Tibial nerve (tissue), 4 donors: ENCODE results near the gene SUGCT. TPM values are rescaled to one million over a fixed set of nuclear protein-coding genes. Genes with fewer than 3 reads are reported as not detected.

Source experiments
- DNase-seq, 2 donors: peaks; one replicate each; pipeline ENCODE4 v3.0.0-alpha.2; 2019; ENCODE audit warnings: low spot score in 2 of 2
- H3K27ac ChIP-seq, 4 donors: fragments of 200-600 bp; sonication (generic) in 3 of 4; one replicate each; pipeline ENCODE4 v1.5.1; 2017 to 2019; ENCODE audit warnings: mild to moderate bottlenecking in 1 of 4
- H3K27me3 ChIP-seq, 2 donors: fragments of 200-600 bp; sonication (generic) in 1 of 2; one replicate each; pipeline versions ENCODE4 v1.5.1 to v1.6.0; 2017 to 2019
- H3K36me3 ChIP-seq, 3 donors: fragments of 200-600 bp; sonication (generic); one replicate each; pipeline ENCODE4 v1.5.1; 2018 to 2019
- H3K4me1 ChIP-seq, 4 donors: fragments of 200-600 bp; sonication (generic) in 3 of 4; one replicate each; pipeline ENCODE4 v1.5.1; 2017 to 2019
- H3K4me3 ChIP-seq, 4 donors: fragments of 200-600 bp; sonication (generic) in 3 of 4; one replicate each; pipeline ENCODE4 v1.5.1; 2017 to 2019; ENCODE audit warnings: mild to moderate bottlenecking in 1 of 4, moderate library complexity in 1 of 4
- H3K9me3 ChIP-seq, 4 donors: fragments of 200-600 bp; sonication (generic) in 3 of 4; one replicate each; pipeline ENCODE4 v1.5.1; 2017 to 2019
- EP300 ChIP-seq, 2 donors: sonication (generic); formaldehyde crosslinking; IDR thresholded peaks; one replicate each; pipeline ENCODE4 v1.6.1; 2017; ENCODE audit warnings: antibody characterized with exemption in 2 of 2, mild to moderate bottlenecking in 1 of 2
- POLR2A ChIP-seq, 2 donors: fragments of 450-650 bp; IDR thresholded peaks; one replicate each; pipeline ENCODE4 v1.6.1; 2017; ENCODE audit warnings: antibody characterized with exemption in 2 of 2, mild to moderate bottlenecking in 2 of 2, moderate library complexity in 2 of 2
- whole genome bisulfite sequencing, 2 donors: methylation state at CpG; one replicate each; pipeline ENCODE4 v1.1.5; 2018; 5-methylcytosine and 5-hydroxymethylcytosine counted together
- total RNA-seq, 4 donors: library from RNA; depleted of rRNA; stranded (reverse); fragments of >200 nt; gene quantifications; one replicate each; pipeline ENCODE4 v1.1.0, GENCODE V29; 2016
- TF ChIP-seq, protein P1 (sequence below), 5 experiments: fragments of 200-600 bp in 3 of 5; fragments of 450-650 bp in 2 of 5; sonication (generic) in 3 of 5; IDR thresholded peaks; one replicate each; pipeline ENCODE4 v1.5.1; 2016 to 2019; ENCODE audit warnings: antibody characterized with exemption in 5 of 5, mild to moderate bottlenecking in 3 of 5, moderate library complexity in 2 of 5

The SUGCT gene
- total RNA-seq, 4 donors from 2014 or later = 2.7 to 20.8 (median 6.2) TPM

DNA sequence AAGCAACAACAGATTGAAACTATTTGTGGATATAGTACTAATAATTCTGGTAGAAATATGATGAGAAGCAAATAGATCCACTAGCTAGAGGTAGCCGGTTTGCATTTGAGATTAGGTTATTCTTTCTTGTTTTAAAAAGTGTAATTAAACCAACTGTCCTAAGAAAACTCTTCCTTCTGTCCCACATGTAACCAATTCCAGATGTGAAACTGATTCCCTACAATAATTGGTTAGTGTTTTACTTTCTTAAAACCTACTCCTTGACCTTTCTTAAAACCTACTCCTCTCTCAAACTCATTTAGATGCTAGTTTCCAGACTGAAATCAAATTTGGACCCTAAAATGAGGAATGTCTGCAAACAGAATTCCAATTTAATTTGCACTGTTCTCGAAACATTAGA, 521.5 kb downstream of the SUGCT start:
- Histone ChIP-seq H3K4me3 (no peak overlapping the region), H3K4me1 (no peaks in the 10 kb centered on the region), H3K36me3 (no peaks in the 10 kb centered on the region), H3K27me3 (no peaks in the 10 kb centered on the region), H3K27ac (no peak overlapping the region), H3K9me3 (no peaks in the 10 kb centered on the region)
- no peak for TF ChIP-seq POLR2A (IDR thresholded peaks at IDR 0.05)
- TF ChIP-seq EP300 (IDR thresholded peaks at IDR 0.05) = no peak
- TF ChIP-seq, protein P1, sequence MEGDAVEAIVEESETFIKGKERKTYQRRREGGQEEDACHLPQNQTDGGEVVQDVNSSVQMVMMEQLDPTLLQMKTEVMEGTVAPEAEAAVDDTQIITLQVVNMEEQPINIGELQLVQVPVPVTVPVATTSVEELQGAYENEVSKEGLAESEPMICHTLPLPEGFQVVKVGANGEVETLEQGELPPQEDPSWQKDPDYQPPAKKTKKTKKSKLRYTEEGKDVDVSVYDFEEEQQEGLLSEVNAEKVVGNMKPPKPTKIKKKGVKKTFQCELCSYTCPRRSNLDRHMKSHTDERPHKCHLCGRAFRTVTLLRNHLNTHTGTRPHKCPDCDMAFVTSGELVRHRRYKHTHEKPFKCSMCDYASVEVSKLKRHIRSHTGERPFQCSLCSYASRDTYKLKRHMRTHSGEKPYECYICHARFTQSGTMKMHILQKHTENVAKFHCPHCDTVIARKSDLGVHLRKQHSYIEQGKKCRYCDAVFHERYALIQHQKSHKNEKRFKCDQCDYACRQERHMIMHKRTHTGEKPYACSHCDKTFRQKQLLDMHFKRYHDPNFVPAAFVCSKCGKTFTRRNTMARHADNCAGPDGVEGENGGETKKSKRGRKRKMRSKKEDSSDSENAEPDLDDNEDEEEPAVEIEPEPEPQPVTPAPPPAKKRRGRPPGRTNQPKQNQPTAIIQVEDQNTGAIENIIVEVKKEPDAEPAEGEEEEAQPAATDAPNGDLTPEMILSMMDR (IDR thresholded peaks at IDR 0.05) = no peak
- no peak for DNase-seq
- WGBS, 2 donors = 68 to 75% methylated on average over 2 of the region's 2 CpGs

DNA sequence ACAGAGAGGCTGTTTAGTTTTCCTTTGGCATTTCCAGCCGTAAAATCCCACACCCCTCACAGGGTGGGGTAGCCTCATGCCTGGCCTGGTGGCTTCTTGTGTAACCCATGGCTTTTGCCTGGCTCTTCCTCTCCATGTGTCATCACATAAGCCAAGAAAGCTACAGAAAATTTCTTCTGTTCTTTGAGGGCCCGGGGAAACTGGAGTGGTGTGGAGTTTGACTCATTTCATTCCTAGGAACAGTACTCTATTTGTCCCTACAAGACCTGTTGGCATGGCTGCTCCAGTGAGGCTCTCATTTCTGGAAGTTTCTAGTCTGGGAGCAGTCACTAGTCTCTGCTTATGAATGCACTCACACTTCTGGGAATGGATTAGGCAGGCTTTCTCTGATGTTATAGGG, 523.9 kb downstream of the SUGCT start:
- no peaks in the 10 kb centered on the region for H3K4me1 ChIP-seq
- no peaks in the 10 kb centered on the region for H3K27me3 ChIP-seq
- no peaks in the 10 kb centered on the region for H3K36me3 ChIP-seq
- H3K4me3 ChIP-seq = no peak overlapping the region
- 44 to 56% methylated on average over 2 of the region's 2 CpGs for WGBS, 2 donors
- H3K9me3 ChIP-seq = no peaks in the 10 kb centered on the region
- H3K27ac ChIP-seq = no peak overlapping the region
- no peak for DNase-seq
- no peak for TF ChIP-seq EP300 (IDR thresholded peaks at IDR 0.05)
- no peak for TF ChIP-seq POLR2A (IDR thresholded peaks at IDR 0.05)
- TF ChIP-seq, protein P1 (IDR thresholded peaks at IDR 0.05) = no peak

DNA sequence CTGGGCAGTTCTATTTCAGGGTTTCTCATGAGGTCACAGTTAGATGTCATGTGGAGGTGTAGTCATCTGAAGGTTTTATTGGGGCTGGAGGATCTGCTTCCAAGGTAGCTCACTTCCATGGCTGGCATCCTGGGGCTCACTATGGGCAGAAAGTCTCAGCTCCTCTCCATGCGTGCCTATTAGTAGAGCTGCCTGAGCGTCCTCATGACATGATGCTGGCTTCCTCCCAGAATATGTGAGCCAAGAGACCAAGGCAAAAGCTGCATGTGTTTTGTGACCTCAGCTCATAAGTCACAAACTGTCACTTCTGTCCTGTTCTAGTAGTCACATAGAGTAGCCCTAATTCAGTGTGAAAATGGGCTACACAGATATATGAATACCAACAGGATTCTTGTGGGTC, 524.4 kb downstream of the SUGCT start:
- no peaks in the 10 kb centered on the region for H3K36me3 ChIP-seq
- no peaks in the 10 kb centered on the region for H3K9me3 ChIP-seq
- DNase-seq = no peak
- H3K4me3 ChIP-seq = no peak overlapping the region
- no peak for TF ChIP-seq POLR2A (IDR thresholded peaks at IDR 0.05)
- no peak for TF ChIP-seq EP300 (IDR thresholded peaks at IDR 0.05)
- TF ChIP-seq, protein P1 (IDR thresholded peaks at IDR 0.05) = no peak
- H3K27me3 ChIP-seq = no peaks in the 10 kb centered on the region
- no peak overlapping the region for H3K27ac ChIP-seq
- no peaks in the 10 kb centered on the region for H3K4me1 ChIP-seq
- 50 to 65% methylated on average over 2 of the region's 2 CpGs for WGBS, 2 donors

DNA sequence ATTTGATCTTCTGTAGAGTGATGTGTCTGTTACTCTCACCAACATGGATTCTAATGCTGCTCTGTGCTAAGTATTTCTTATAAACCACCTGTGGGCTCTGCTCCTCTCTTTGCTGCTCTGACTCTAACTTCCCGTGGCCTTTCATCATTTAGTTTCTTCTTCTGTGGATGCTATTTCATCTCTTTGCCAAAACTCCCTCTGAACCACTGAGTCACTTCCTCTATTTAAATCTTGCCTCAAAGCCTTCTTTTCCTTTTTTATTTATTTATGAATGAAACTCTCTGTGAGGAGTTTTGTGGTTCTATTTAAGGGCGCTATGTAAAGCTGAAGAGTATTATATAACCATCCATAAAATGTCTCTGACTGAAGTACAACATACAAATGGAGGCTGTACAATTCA, 538.5 kb downstream of the SUGCT start:
- TF ChIP-seq EP300 (IDR thresholded peaks at IDR 0.05) (no peak), POLR2A (IDR thresholded peaks at IDR 0.05) (no peak)
- TF ChIP-seq, protein P1 (IDR thresholded peaks at IDR 0.05) = no peak
- H3K36me3 ChIP-seq = no peaks in the 10 kb centered on the region
- H3K4me1 ChIP-seq = no peaks in the 10 kb centered on the region
- no peak for DNase-seq
- H3K27ac ChIP-seq = no peak overlapping the region
- no peaks in the 10 kb centered on the region for H3K27me3 ChIP-seq
- H3K9me3 ChIP-seq = no peaks in the 10 kb centered on the region
- 28 to 40% methylated on average over 2 of the region's 2 CpGs for WGBS, 2 donors
- no peak overlapping the region for H3K4me3 ChIP-seq

DNA sequence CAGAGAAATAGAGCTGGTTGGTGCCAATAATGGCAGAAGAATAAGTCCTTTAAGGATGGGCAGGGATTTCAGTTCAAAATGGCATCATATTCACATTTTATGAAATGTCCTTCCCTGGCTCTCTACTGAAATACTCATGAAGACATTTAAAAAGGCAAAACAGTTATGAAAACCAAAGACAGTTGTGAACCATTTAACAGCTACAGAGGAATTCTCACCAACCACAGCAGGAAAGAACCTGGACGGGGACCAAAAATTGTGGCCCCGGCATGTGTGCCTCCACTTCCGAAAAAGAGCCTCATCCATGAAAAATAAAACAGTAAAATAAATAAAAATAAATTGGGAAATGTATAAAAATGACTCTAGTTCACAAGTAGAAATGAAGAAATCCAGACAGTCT, 539.5 kb downstream of the SUGCT start:
- Histone ChIP-seq H3K36me3 (no peaks in the 10 kb centered on the region), H3K27me3 (no peaks in the 10 kb centered on the region), H3K27ac (no peak overlapping the region), H3K9me3 (no peaks in the 10 kb centered on the region), H3K4me3 (no peak overlapping the region), H3K4me1 (no peaks in the 10 kb centered on the region)
- 79 to 83% methylated on average over 3 of the region's 3 CpGs for WGBS, 2 donors
- no peak for DNase-seq
- TF ChIP-seq POLR2A (IDR thresholded peaks at IDR 0.05) (no peak), EP300 (IDR thresholded peaks at IDR 0.05) (no peak)
- TF ChIP-seq, protein P1 (IDR thresholded peaks at IDR 0.05) = no peak
